ENCODE data around the gene GALNTL6.

Gene GALNTL6

GRCh38 chr4:172601195-172601594 lies 788.0 kb downstream of the GALNTL6 start:
- no peak for DNase-seq

GRCh38 chr4:172619218-172619617 lies 806.0 kb downstream of the GALNTL6 start:
- DNase-seq, result no peak

- DNase-seq, result no peak
Measured at GRCh38 chr4:172619798-172620197, 806.6 kb downstream of the GALNTL6 start.

GRCh38 chr4:172628263-172628662 lies 815.1 kb downstream of the GALNTL6 start:
- DNase-seq, result no peak

- no peak for DNase-seq
Measured at GRCh38 chr4:172630280-172630679, 817.1 kb downstream of the GALNTL6 start.

GRCh38 chr4:172631832-172632231 lies 818.6 kb downstream of the GALNTL6 start:
- DNase-seq, result no peak

- DNase-seq, result no peak
Measured at GRCh38 chr4:172648471-172648870, 835.3 kb downstream of the GALNTL6 start.

GRCh38 chr4:172649143-172649542 lies 835.9 kb downstream of the GALNTL6 start:
- DNase-seq, result no peak

GRCh38 chr4:172650758-172651530 lies 837.7 kb downstream of the GALNTL6 start:
- no peak for DNase-seq

- DNase-seq, result no peak
Measured at GRCh38 chr4:172651961-172652360, 838.8 kb downstream of the GALNTL6 start.

GRCh38 chr4:172652369-172652768 lies 839.2 kb downstream of the GALNTL6 start:
- DNase-seq, result no peak

GRCh38 chr4:172653676-172654075 lies 840.5 kb downstream of the GALNTL6 start:
- no peak for DNase-seq

- no peak for DNase-seq
Measured at GRCh38 chr4:172654457-172654856, 841.3 kb downstream of the GALNTL6 start.

- no peak for DNase-seq
Measured at GRCh38 chr4:172656055-172656454, 842.9 kb downstream of the GALNTL6 start.

GRCh38 chr4:172657081-172657480 lies 843.9 kb downstream of the GALNTL6 start:
- no peak for DNase-seq

- no peak for DNase-seq
Measured at GRCh38 chr4:172660251-172660650, 847.0 kb downstream of the GALNTL6 start.

GRCh38 chr4:172662113-172662512 lies 848.9 kb downstream of the GALNTL6 start:
- no peak for DNase-seq

GRCh38 chr4:172666711-172667368 lies 853.6 kb downstream of the GALNTL6 start:
- DNase-seq, result no peak

- DNase-seq, result no peak
Measured at GRCh38 chr4:172674811-172675210, 861.6 kb downstream of the GALNTL6 start.

- DNase-seq, result no peak
Measured at GRCh38 chr4:172675232-172675631, 862.0 kb downstream of the GALNTL6 start.

GRCh38 chr4:172680691-172681090 lies 867.5 kb downstream of the GALNTL6 start:
- no peak for DNase-seq

GRCh38 chr4:172683021-172683420 lies 869.8 kb downstream of the GALNTL6 start:
- DNase-seq, result no peak

GRCh38 chr4:172686021-172686420 lies 872.8 kb downstream of the GALNTL6 start:
- no peak for DNase-seq

- DNase-seq, result no peak
Measured at GRCh38 chr4:172688534-172688933, 875.3 kb downstream of the GALNTL6 start.

GRCh38 chr4:172691552-172691951 lies 878.3 kb downstream of the GALNTL6 start:
- no peak for DNase-seq

Data from activated CD8-positive, alpha-beta memory T cell treated with anti-CD3 and anti-CD28 coated beads, Interleukin-2, amount 50 U/mL, for 48 hours (primary cell).